Adrenal gland (tissue), 12 donors: Measurements from ENCODE around the gene DNAH11. TPM values are rescaled to one million over a fixed set of nuclear protein-coding genes. Genes with fewer than 3 reads are reported as not detected.

Experiments
- DNase-seq, 7 donors: peaks; one replicate each; pipeline ENCODE4 v3.0.0-alpha.2; 2019 to 2020
- H3K27ac ChIP-seq, 5 donors: fragments of 200-600 bp; sonication (generic) in 4 of 5; 1 replicate in 3 of 5; 2 replicates in 2 of 5; pipeline versions ENCODE4 v1.5.1 to v1.8.0; 2016 to 2020; ENCODE audit warnings: mild to moderate bottlenecking in 1 of 5
- H3K27me3 ChIP-seq: fragments of 200-600 bp; 2 replicates; pipeline ENCODE4 v1.8.0; 2021
- H3K36me3 ChIP-seq, 2 donors: fragments of 200-600 bp; replicated peaks in 1 of 2; 1 replicate in 1 of 2; 2 replicates in 1 of 2; pipeline versions ENCODE4 v1.5.1 to v1.8.0; 2018 to 2022
- H3K4me1 ChIP-seq, 2 donors: fragments of 200-600 bp; replicated peaks in 1 of 2; 1 replicate in 1 of 2; 2 replicates in 1 of 2; pipeline versions ENCODE4 v1.5.1 to v1.8.0; 2018 to 2021
- H3K4me3 ChIP-seq, 4 donors: fragments of 200-600 bp; sonication (generic) in 3 of 4; one replicate each; pipeline ENCODE4 v1.5.1; 2016 to 2018
- H3K9me3 ChIP-seq, 3 donors: fragments of 200-600 bp; sonication (generic) in 1 of 3; replicated peaks in 1 of 3; 1 replicate in 2 of 3; 2 replicates in 1 of 3; pipeline versions ENCODE4 v1.5.1 to v1.8.0; 2016 to 2021
- POLR2A ChIP-seq, 2 donors: fragments of 450-650 bp; IDR thresholded peaks; one replicate each; pipeline ENCODE4 v1.6.1; 2017; ENCODE audit warnings: antibody characterized with exemption in 2 of 2, mild to moderate bottlenecking in 2 of 2, moderate library complexity in 1 of 2
- WGBS, 4 donors: extraction: QIAGEN DNeasy Blood & Tissue Kit in 2 of 4; methylation state at CpG; one replicate each; pipeline versions ENCODE4 v1.1.5 to v1.1.7; 2013 to 2017; 5-methylcytosine and 5-hydroxymethylcytosine counted together
- intact Hi-C, 2 donors: fragments of 100-400 bp; cut with DNase I; formaldehyde crosslinking; loops; one replicate each; pipeline versions ENCODE4 v1.14.1 to v1.15.0; 2022 to 2023
- polyA plus RNA-seq, 3 donors: library from polyadenylated mRNA; stranded (reverse); fragments of 200-250 nt in 2 of 3; fragments of 350-450 nt in 1 of 3; fragmentation: Illumina TruSeq in 1 of 3; extraction: RNeasy Lipid Tissue Mini Kit (QIAGEN cat#74804) in 1 of 3; gene quantifications; one replicate each; pipeline ENCODE4 v1.2.3, GENCODE V29; 2013 to 2014
- total RNA-seq, 9 donors: library from RNA; depleted of rRNA in 4 of 9; stranded (reverse); fragments of >200 nt in 4 of 9; fragments of 120-200 nt in 1 of 9; fragmentation: NEBNext Ultra II Directional in 1 of 9; extraction: Animal tissue kit (Norgen Biotek cat#: 25700) in 1 of 9; gene quantifications; one replicate each; pipeline versions ENCODE4 v1.1.0 to v1.2.4, GENCODE V29; 2013 to 2023
- TF ChIP-seq, protein P1 (sequence below), 6 experiments: fragments of 450-650 bp in 4 of 6; fragments of 200-600 bp in 2 of 6; sonication (generic) in 1 of 6; IDR thresholded peaks; 1 replicate in 5 of 6; 2 replicates in 1 of 6; pipeline versions ENCODE4 v1.5.1 to v1.8.0; 2016 to 2021; ENCODE audit warnings: antibody characterized with exemption in 6 of 6, mild to moderate bottlenecking in 2 of 6, moderate library complexity in 1 of 6
- donor health status: healthy with polysubstance abuse.
- donor health status: Bipolar disorder and iron deficiency.
- donor health status: DM: yes; HTN: yes; CAD: no.
- donor health status: DM: no; HTN: no; CAD: no.
- donor health status: DM: no; HTN: no; CAD: no.
- donor health status: DM: yes; HTN: yes; CAD: no.

The DNAH11 gene
- total and polyA plus RNA-seq, 12 donors, result 5.1 to 77.7 (median 23.1) TPM

DNA sequence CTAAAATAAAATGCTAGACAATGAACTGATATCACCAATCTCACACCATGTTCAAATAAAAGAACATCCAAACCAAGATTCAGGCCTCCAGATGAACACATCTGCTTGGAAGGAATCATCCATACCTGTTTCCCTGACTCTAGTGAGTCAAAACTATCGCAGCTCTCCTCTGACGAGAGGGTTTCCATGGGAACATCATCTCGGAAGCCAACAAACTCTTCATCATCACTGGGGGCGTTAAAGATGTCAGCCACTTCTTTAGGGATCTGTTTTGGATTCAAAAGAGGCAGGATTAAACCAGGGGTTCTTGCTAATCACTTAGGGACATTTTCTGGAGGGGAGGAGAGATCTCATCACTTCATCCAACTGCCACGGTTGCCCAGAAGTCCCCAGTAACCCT lies 373.8 kb downstream of the DNAH11 start:
- WGBS, 4 donors, result 56 to 94% (median 90%) methylated on average over 5 of the region's 5 CpGs
- Histone ChIP-seq H3K4me1 (no peaks in the 10 kb centered on the region), H3K4me3 (no peak overlapping the region), H3K27ac (no peak overlapping the region), H3K36me3 (no peaks in the 10 kb centered on the region), H3K27me3 (no peaks in the 10 kb centered on the region), H3K9me3 (no peaks in the 10 kb centered on the region)
- intact Hi-C loops, result no loop called here
- DNase-seq, result no peak
- TF ChIP-seq POLR2A (IDR thresholded peaks at IDR 0.05), result no peak
- TF ChIP-seq, protein P1, sequence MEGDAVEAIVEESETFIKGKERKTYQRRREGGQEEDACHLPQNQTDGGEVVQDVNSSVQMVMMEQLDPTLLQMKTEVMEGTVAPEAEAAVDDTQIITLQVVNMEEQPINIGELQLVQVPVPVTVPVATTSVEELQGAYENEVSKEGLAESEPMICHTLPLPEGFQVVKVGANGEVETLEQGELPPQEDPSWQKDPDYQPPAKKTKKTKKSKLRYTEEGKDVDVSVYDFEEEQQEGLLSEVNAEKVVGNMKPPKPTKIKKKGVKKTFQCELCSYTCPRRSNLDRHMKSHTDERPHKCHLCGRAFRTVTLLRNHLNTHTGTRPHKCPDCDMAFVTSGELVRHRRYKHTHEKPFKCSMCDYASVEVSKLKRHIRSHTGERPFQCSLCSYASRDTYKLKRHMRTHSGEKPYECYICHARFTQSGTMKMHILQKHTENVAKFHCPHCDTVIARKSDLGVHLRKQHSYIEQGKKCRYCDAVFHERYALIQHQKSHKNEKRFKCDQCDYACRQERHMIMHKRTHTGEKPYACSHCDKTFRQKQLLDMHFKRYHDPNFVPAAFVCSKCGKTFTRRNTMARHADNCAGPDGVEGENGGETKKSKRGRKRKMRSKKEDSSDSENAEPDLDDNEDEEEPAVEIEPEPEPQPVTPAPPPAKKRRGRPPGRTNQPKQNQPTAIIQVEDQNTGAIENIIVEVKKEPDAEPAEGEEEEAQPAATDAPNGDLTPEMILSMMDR (IDR thresholded peaks at IDR 0.05), result no peak

DNA sequence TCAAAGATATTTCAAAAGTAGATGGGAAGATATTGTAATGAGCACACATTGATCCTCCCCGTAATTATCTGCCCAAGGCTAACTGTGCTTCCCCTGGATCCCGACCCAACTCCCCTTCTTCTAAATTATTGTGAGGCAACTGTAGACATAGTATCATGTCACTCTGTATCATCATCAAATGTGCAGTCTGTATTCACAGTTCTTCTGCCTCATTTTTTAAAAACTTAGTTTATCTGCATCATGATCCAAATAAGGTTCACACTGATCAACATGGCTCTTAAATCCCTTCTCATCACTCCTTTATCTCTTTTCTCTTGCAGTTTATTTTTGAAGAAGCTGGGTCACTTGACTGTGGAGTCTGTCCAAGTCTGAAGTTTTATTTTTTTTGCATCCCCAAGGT lies 375.4 kb downstream of the DNAH11 start:
- H3K36me3 ChIP-seq, result no peaks in the 10 kb centered on the region
- no peaks in the 10 kb centered on the region for H3K4me1 ChIP-seq
- DNase-seq, result no peak
- H3K27ac ChIP-seq, result no peak overlapping the region
- no peaks in the 10 kb centered on the region for H3K27me3 ChIP-seq
- WGBS, 4 donors, result 86 to 93% (median 88%) methylated on average over 2 of the region's 2 CpGs
- H3K9me3 ChIP-seq, result no peaks in the 10 kb centered on the region
- TF ChIP-seq, protein P1 (IDR thresholded peaks at IDR 0.05), result no peak
- no peak for TF ChIP-seq POLR2A (IDR thresholded peaks at IDR 0.05)
- intact Hi-C loops, result no loop called here
- no peak overlapping the region for H3K4me3 ChIP-seq

DNA sequence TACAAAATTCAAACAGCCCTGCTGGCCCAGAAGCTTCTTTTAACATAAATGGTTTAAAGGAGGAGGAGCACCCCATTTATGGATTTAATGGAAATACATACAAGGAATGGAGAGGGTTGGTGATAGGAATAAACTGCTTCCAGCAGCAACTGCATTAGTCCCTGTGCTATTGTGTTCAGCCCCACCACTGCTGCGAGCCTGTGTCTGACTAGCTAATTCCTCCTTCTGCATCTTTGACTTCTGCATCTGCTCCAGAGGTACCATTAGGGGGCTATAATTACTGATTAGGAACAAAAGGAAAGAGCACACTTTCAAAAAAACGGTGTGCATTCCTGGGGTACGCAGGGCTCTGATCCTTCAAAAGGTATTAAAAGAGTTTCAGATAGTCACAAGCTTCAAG lies 378.1 kb downstream of the DNAH11 start:
- Histone ChIP-seq H3K36me3 (no peaks in the 10 kb centered on the region), H3K27me3 (no peaks in the 10 kb centered on the region), H3K9me3 (no peaks in the 10 kb centered on the region), H3K4me3 (no peak overlapping the region), H3K27ac (no peak overlapping the region), H3K4me1 (no peaks in the 10 kb centered on the region)
- WGBS, 4 donors, result 59 to 63% (median 62%) methylated on average over 3 of the region's 3 CpGs
- TF ChIP-seq, protein P1 (IDR thresholded peaks at IDR 0.05), result no peak
- no peak for TF ChIP-seq POLR2A (IDR thresholded peaks at IDR 0.05)
- intact Hi-C loops, result no loop called here
- no peak for DNase-seq

DNA sequence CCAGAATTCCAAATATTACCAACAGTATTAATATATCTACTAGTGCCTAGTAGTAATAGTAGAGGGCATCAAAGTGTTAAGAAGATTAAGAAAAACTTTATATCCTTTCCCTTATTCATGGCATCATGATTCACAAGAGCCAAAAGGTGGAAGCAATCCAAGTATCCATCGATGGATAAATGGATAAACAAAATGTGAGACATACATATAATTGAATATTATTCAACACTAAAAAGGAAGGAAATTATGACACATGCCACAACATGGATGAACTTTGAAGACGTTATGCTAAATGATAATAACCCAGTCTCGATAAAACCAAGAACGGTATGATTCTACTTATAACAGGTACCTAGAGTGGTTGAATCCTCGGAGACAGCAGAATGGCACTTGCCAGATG lies 379.8 kb downstream of the DNAH11 start:
- H3K9me3 ChIP-seq, result no peaks in the 10 kb centered on the region
- no peak overlapping the region for H3K4me3 ChIP-seq
- no peak overlapping the region for H3K27ac ChIP-seq
- TF ChIP-seq, protein P1 (IDR thresholded peaks at IDR 0.05), result no peak
- TF ChIP-seq POLR2A (IDR thresholded peaks at IDR 0.05), result no peak
- no peak for DNase-seq
- WGBS, 4 donors, result 87 to 96% (median 89%) methylated on average over 5 of the region's 5 CpGs
- no peaks in the 10 kb centered on the region for H3K27me3 ChIP-seq
- intact Hi-C loops, result no loop called here
- H3K36me3 ChIP-seq, result no peaks in the 10 kb centered on the region
- no peaks in the 10 kb centered on the region for H3K4me1 ChIP-seq
